ENCODE measurements around the gene NSUN3.

Gene NSUN3

GRCh38 chr3:94127115-94127514 lies 64.3 kb downstream of the NSUN3 start:
- Histone ChIP-seq H3K27ac (replicated peaks) (no peak overlapping the region), H3K4me3 (replicated peaks; ENCODE audit: insufficient read depth, low read length) (no peak overlapping the region), H3K27me3 (ENCODE audit: insufficient read depth, poor library complexity, severe bottlenecking) (no peaks in the 10 kb centered on the region)
- no peak for DNase-seq (ENCODE audit: low read depth in 1 of 2, low spot score in 1 of 2)
- no peak for TF ChIP-seq REST (IDR thresholded peaks at IDR 0.05; ENCODE audit: insufficient replicate concordance, low read depth)
- no peak for TF ChIP-seq GABPA (IDR thresholded peaks at IDR 0.05; ENCODE audit: low read depth)
- no peak for TF ChIP-seq POLR2AphosphoS5 (IDR thresholded peaks at IDR 0.05; ENCODE audit: low read depth)
- TF ChIP-seq SPI1 (IDR thresholded peaks at IDR 0.05; ENCODE audit: borderline replicate concordance, low read depth): no peak
- no peak for TF ChIP-seq CTCF (IDR thresholded peaks at IDR 0.05; ENCODE audit: insufficient read depth, low read length)

- Histone ChIP-seq H3K4me3 (replicated peaks; ENCODE audit: insufficient read depth, low read length) (no peak overlapping the region), H3K27ac (replicated peaks) (no peak overlapping the region), H3K27me3 (ENCODE audit: insufficient read depth, poor library complexity, severe bottlenecking) (no peaks in the 10 kb centered on the region)
- TF ChIP-seq GABPA (IDR thresholded peaks at IDR 0.05; ENCODE audit: low read depth): no peak
- DNase-seq (ENCODE audit: low read depth in 1 of 2, low spot score in 1 of 2): no peak
These were observed 67.8 kb downstream of the NSUN3 start for GRCh38 chr3:94130690-94131089.

- H3K4me3 ChIP-seq (replicated peaks; ENCODE audit: insufficient read depth, low read length): no peak overlapping the region
- DNase-seq (ENCODE audit: low read depth in 1 of 2, low spot score in 1 of 2): no peak
- H3K27me3 ChIP-seq (ENCODE audit: insufficient read depth, poor library complexity, severe bottlenecking): no peaks in the 10 kb centered on the region
- TF ChIP-seq CTCF (IDR thresholded peaks at IDR 0.05; ENCODE audit: insufficient read depth, low read length) (no peak), SPI1 (IDR thresholded peaks at IDR 0.05; ENCODE audit: borderline replicate concordance, low read depth) (no peak), REST (IDR thresholded peaks at IDR 0.05; ENCODE audit: insufficient replicate concordance, low read depth) (no peak), GABPA (IDR thresholded peaks at IDR 0.05; ENCODE audit: low read depth) (no peak), POLR2AphosphoS5 (IDR thresholded peaks at IDR 0.05; ENCODE audit: low read depth) (no peak)
- no peak overlapping the region for H3K27ac ChIP-seq (replicated peaks)
These were observed 69.9 kb downstream of the NSUN3 start for GRCh38 chr3:94132777-94133176.

- Histone ChIP-seq H3K4me3 (replicated peaks; ENCODE audit: insufficient read depth, low read length) (no peak overlapping the region), H3K27ac (replicated peaks) (no peak overlapping the region), H3K27me3 (ENCODE audit: insufficient read depth, poor library complexity, severe bottlenecking) (no peaks in the 10 kb centered on the region)
- no peak for TF ChIP-seq CTCF (IDR thresholded peaks at IDR 0.05; ENCODE audit: insufficient read depth, low read length)
- TF ChIP-seq POLR2AphosphoS5 (IDR thresholded peaks at IDR 0.05; ENCODE audit: low read depth): no peak
- TF ChIP-seq SPI1 (IDR thresholded peaks at IDR 0.05; ENCODE audit: borderline replicate concordance, low read depth): no peak
- TF ChIP-seq GABPA (IDR thresholded peaks at IDR 0.05; ENCODE audit: low read depth): no peak
- no peak for TF ChIP-seq REST (IDR thresholded peaks at IDR 0.05; ENCODE audit: insufficient replicate concordance, low read depth)
- no peak for DNase-seq (ENCODE audit: low read depth in 1 of 2, low spot score in 1 of 2)
These were observed 73.3 kb downstream of the NSUN3 start for GRCh38 chr3:94136133-94136532.
